Measurements from ENCODE around the gene KATNAL1.
"Not testable (repeated sequence)": the region's sequence is repeated elsewhere in the genome, so short reads cannot be mapped to it uniquely, and the experiment has no call there.

KATNAL1 gene

DNA sequence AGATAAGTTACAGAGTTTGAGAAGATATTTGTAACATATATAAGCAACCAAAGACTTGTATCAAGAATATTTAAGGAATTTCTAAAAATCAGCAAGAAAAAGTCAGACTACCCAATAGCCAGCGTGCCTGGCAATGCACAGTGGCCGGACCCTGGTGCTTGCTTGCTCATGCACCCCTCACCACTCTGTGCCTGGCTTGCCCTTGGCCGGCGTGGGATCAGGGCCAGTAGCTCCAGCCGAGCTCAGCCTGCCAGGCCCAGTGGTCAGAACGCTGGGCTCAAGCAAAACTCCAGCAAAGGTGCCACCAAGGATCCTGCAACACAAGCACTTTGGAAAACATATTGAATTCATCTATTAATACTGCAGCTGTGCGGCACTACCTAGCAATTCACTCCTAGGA, 95.1 kb downstream of the KATNAL1 start:
- no peak for DNase-seq (ENCODE audit: low spot score)

GRCh38 chr13:30211745-30212144, 95.6 kb downstream of the KATNAL1 start:
- no peak for DNase-seq (ENCODE audit: low spot score)

GRCh38 chr13:30204564-30204963, 102.8 kb downstream of the KATNAL1 start:
- no peak for DNase-seq (ENCODE audit: low spot score)

DNA sequence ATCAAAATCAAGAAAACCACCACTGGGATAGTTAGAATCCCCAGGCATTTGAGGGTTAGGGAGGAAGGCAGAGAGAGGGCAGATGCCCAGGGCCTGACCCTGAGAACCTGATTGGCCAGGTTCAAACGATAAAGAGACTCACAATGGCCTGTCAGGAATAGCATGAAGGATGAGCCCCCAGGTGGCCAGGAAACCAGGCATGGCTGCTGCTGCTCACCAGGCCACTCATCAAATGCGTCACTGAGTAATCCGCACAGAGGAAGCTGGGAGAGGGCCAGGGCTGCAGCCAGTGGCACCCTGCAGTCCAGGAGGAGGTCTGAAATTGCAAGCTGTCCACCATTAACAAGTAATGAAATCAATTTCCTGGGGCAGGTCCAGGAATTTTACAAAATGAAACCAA, 111.3 kb downstream of the KATNAL1 start:
- peak; percentile 73 for DNase-seq (ENCODE audit: low spot score)

GRCh38 chr13:30194906-30195305, 112.4 kb downstream of the KATNAL1 start:
- no peak for DNase-seq (ENCODE audit: low spot score)

- DNase-seq (ENCODE audit: low spot score), result no peak
These were observed 113.8 kb downstream of the KATNAL1 start for GRCh38 chr13:30193279-30194234.

- DNase-seq (ENCODE audit: low spot score), result no peak
These were observed 114.8 kb downstream of the KATNAL1 start for GRCh38 chr13:30192320-30193093.

DNA sequence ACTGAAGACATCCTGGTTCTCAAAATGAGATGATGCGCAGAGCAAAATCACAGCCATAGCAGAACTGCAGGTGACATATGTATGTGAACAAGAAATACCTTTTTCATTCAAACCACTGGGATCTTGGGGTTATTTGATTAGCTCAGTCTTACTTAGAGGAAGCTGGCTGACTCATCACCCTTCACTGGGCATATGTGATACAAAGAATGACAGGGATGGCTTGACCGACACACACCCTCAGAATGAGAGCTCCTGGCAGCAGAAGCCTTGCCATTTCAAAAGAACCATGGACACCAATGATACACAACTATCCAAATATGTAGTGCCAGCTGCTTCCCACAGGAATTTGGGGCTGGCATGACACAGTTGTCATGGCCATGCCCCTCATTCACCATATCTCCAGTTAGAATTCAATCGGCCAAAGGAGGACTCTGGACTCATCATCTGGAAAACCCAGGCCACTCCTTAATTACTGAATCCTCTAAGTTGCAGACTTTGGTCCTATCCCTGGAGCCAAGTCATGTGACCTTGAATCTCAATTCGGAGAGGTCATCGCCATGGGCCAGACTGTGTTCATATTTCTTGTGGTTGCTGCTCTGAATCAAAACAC, 115.8 kb downstream of the KATNAL1 start:
- no peak for DNase-seq (ENCODE audit: low spot score)

DNA sequence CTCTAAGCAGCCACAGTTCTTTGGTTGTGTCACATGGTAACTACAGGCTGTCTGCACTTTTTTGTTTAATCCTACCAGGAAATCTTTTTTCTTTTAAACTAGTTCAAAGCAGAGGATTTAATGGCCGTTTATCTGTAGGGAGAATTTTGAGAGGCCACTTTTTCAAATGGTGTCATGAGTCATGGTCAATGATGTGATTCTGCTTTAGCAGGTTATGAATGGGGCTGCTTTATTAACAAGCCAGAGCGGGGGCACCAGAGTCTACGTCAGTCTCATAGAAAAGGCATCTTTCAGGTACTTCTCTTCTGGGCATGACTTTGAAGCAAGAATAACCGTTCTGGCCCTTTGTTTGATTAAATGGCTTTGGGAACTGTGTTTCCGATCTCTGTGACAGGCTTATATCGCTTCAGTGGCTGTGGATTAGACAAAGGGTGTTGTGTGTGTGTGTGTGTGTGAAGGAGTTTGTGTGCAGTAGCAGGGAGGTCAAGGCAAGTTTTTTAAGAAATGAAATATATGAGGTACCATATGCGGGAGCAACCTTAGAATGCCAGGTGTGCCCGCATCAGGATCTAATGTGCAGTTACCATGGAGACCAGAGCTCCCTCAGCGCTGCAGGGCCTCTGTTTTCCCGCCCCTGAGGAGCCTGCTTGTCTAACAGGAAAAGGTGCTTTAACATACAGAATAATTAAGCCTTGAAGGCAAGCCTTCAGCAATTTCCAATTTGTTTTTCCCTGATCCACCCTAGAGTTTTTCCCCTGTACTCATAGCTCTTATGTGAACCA, 120.5 kb downstream of the KATNAL1 start:
- DNase-seq (ENCODE audit: low spot score), result peak; percentile 32

DNA sequence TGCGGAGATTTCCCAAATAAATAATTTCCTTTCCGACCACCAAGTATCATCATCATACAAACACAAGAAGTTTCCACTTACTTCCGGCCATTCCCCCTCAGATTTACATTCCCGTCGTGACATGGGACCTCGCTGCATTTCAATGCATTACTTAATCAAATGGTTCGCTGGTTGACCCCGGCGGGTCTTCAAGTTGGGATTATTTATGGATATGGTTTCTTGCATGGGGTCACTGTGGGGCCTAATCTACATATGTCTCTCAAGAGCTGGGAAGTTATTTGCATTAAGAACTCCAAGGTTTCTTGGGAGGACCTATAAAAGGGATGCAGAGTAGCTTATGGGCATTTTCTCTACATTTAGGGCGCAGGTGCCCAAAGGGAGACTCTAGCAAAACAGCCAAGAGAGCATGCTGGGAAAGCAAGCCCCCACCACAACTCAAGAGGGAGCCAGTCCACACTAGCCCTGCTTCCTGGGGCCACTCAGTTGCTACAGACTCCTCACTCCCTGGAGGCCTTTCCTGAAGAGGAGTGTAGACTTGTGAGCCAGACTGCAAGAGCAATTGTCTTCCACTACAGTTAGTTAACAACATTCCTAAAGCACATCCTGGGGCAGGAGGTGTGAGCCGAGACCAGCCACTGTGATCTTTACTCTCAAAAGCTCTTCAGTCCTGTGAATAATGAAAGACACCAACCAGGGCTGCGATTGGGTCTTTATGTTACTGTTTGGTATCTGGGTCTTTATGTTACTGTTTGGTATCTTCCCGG, 125.3 kb downstream of the KATNAL1 start:
- peak; percentile 10 for DNase-seq (ENCODE audit: low spot score)

DNA sequence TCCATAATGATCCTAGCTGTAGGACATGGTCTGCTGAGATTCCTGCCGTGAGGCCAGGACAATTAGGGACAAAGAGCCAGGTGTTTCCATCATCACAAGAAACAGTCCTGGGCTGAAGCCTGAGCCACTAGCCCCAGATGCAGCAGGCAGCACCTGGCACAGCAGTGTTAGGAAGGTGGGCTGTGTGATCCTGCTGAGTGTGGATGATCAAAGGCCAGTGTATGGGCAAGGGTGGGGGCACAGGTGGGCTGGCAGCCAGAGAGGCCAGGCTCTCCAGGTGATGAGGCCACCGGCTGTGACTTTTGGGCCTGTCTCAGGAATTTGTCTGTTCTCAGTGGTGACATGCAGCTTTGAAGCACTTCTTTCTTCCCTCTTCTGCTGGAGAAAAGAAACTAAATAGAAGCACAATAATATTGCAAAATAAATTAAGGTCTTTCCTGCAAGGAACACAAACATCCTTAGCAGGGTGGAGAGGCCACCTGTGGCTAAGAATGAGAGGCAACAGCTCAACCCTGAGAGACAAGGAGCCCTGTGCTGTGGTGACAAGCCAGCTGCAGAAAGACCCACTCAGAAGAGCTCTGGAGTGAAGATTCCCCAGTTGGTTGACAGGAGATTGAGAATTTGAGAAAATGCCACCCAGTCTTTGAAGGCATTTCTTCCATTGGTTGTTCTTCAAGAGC, 127.6 kb downstream of the KATNAL1 start:
- no peak for DNase-seq (ENCODE audit: low spot score)

GRCh38 chr13:30178976-30179375, 128.4 kb downstream of the KATNAL1 start:
- no peak for DNase-seq (ENCODE audit: low spot score)

DNA sequence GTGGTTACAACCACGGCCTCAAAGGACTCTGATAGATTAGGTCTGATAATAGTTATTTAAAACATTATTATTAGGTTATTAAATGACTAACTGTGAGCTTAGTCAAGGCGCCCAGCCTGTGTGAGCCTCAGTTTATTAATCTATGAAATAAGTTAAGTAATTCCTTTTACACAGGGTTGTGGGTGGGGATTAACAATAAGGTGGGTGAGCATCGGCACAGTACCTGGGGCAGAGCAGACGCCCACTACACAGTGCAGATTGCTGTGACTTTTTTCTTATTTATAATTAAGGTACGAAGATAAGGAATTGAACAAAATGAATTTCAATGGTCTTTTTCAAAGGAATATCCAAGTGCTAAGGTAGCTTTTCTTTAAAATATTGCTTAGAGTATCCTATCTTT, 132.2 kb downstream of the KATNAL1 start:
- DNase-seq (ENCODE audit: low spot score), result no peak

DNA sequence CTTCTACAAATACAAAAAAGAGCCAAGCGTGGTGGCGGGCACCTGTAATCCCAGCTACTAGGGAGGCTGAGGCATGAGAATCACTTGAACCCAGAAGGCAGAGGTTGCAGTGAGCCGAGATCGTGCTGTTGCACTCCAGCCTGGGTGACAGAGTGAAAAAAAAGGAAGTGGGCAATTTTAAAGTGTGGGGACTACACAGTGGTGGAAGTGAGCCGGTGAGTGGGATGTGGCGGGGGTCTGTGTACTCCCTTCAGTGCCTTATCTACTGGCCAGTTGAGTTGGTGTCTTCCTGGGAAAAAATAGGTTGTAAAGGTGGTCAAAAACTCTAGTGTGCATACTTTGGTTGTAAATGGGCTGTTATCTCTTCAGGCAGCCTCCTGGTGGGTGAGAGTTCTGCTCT, 133.1 kb downstream of the KATNAL1 start:
- not testable (repeated sequence) for DNase-seq (ENCODE audit: low spot score)

DNA sequence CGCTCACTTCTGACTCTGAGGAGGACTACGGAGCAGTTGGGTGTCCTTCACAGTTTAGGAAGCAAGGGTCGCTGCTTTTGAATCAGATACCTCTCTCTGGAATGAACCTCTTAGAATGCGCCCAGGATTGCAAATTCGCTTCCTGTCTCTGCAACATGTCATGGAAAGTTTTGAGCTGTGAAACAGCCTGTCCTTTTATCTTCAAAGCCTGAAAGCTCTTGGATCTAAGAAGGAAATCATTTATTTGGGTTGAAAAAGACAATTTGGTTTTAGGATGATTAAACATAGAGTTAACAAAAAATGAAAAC, 134.1 kb downstream of the KATNAL1 start:
- no peak for DNase-seq (ENCODE audit: low spot score)

DNA sequence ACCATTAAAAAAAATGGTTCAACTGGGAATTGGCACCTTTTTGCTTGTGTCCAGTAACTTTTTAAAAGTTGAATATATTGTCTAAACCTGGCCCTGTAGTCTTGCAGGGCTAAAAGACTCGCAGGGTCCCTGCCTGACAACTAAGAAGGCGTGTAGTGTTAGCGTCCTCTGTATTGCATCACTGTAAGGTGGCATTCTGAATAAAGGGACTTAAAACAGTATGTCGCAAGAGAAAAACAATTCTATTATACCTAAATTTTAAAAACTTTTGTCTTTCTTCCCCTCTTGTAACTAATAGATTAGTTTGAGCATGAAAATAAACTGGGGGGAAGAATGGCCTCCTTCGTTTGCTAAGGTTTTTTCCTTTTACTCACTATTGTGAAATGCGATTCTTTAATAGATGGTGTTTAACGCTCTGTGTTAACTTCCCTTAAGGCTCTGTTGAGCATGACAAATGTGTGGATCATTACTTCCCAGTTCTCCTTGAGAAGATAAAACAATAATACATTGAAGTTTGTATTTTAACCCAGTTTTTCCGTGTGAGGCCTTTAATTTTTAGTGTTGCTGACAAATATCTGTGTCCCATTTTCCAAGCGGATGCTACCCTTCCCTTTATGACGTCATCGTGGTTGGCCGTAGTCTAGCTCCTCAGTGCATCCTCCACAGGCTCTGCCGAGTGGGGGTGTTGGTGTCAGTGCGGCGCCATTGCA, 134.6 kb downstream of the KATNAL1 start:
- no peak for DNase-seq (ENCODE audit: low spot score)

- no peak for DNase-seq (ENCODE audit: low spot score)
These were observed 136.8 kb downstream of the KATNAL1 start for GRCh38 chr13:30170569-30170968.

GRCh38 chr13:30169442-30169841, 137.9 kb downstream of the KATNAL1 start:
- no peak for DNase-seq (ENCODE audit: low spot score)

- DNase-seq (ENCODE audit: low spot score), result no peak
These were observed 141.6 kb downstream of the KATNAL1 start for GRCh38 chr13:30165796-30166195.

DNA sequence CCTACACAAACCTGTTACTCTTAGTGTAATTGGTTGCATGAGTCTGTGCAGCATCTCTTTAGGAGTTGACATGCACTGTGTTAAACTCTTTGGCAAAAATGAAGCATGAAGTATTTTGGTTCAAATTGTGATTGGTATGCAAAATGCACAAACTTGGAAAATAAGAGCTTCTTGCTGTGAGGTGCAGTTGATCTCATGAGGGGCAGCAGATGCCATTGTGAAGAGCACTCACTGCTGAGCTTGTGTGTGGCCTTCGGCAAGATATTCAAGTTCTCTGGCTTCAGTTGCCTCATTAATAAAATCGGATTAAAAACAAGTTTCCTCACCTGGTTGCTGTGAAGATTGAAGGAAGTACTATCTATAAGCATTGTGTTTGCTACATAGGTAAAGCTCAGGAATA, 142.3 kb downstream of the KATNAL1 start:
- DNase-seq (ENCODE audit: low spot score), result no peak
